GM12892 (cell line): ENCODE measurements around the gene MRPL58.
A peak's percentile ranks its signal among the peaks of the same experiment; 100 is the strongest.

Experiments
- DNase-seq: peaks from one replicate; pipeline ENCODE4 v3.0.0; 2011; ENCODE audit not compliant: insufficient read length
- FAIRE-seq: peaks from 2 replicates; lab custom pipeline; 2011; peaks lifted over from hg19 to GRCh38; lab: Jason Lieb, UNC
- POLR2A ChIP-seq: IDR thresholded peaks from 2 replicates; pipeline ENCODE4 v1.6.1; 2011; ENCODE audit warnings: low read depth, low read length, control low read depth
- POLR2AphosphoS5 ChIP-seq: IDR thresholded peaks from 2 replicates; pipeline ENCODE4 v1.6.1; 2011; ENCODE audit warnings: low read depth, low read length, control low read depth
- TAF1 ChIP-seq: IDR thresholded peaks from 2 replicates; pipeline ENCODE4 v1.6.1; 2011; ENCODE audit warnings: low read depth, mild to moderate bottlenecking, control low read depth, low read length, borderline replicate concordance

Gene MRPL58

DNA sequence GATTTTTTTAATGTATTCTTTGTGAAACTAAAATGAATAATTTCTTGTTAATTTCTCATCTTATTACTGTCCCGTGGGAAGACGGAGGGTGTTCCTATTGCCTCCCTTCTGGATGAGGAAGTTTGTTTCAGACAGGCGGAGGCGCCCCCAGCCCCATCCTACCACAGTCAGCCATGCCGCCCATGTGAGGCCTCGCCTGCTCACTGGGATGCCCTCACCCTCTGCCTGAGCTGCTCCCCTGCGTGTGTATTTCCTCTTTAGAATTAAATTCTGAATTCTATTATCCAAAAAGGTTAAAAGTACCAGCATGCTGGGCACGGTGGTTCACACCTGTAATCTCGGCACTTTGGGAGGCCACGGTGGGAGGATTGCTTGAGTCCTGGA lies 48.6 kb downstream of the MRPL58 start:
- TF ChIP-seq TAF1 (no peak), POLR2A (no peak), POLR2AphosphoS5 (no peak)
- FAIRE-seq (no peak), DNase-seq (no peak)

GRCh38 chr17:75061618-75062017 lies 49.1 kb downstream of the MRPL58 start:
- TF ChIP-seq TAF1 (no peak), POLR2AphosphoS5 (no peak), POLR2A (no peak)
- FAIRE-seq (no peak), DNase-seq (no peak)

DNA sequence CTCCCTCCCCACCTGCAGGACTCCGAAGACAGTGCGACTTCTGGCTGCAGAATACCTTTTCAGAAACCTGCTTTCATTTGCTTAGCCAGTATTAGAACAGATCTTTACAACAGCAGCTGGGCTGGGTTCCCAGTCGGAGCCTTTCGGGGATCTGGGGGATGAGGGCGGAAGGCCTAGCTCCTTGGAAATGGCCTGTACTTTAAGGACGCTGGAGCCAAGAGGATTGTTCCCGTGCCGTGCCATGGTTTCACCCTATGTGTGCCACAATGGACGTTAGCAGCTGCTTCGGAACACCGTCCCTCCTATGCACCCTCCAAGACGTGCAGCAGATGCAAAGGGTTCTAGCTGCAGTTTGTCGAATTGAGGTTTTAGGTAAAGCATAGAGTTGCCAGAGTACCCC lies 50.7 kb downstream of the MRPL58 start:
- TF ChIP-seq POLR2A (no peak), POLR2AphosphoS5 (no peak), TAF1 (no peak)
- DNase-seq (no peak), FAIRE-seq (no peak)

DNA sequence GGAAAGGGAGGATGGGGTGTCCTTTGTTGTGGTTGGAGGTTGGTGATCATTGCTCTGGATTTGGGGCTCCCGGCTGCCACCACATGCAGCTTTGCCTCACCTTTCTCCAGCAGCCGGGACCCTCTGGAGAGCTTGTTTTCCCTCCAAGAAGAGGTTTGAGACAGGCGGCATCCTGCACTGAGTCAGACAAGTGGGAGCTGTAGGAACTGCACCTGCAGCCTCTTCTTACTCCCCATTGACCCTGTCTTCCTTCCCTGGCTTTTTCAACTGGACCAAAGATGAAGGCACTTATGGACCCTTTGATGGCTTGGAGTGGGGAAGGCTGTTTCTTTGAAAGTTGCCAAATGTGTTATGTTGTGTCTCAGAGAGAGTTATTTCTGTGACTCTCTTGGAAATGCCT lies 51.2 kb downstream of the MRPL58 start:
- FAIRE-seq (no peak), DNase-seq (no peak)
- TF ChIP-seq POLR2A (no peak), POLR2AphosphoS5 (no peak), TAF1 (no peak)

- DNase-seq, result no peak
- TF ChIP-seq TAF1 (no peak), POLR2AphosphoS5 (no peak), POLR2A (no peak)
- FAIRE-seq, result no peak
Measured at GRCh38 chr17:75064040-75064439, 51.6 kb downstream of the MRPL58 start.

- no peak for DNase-seq
- no peak for FAIRE-seq
- no peak for TF ChIP-seq POLR2AphosphoS5
- TF ChIP-seq POLR2A, result no peak
- no peak for TF ChIP-seq TAF1
Measured at GRCh38 chr17:75064460-75064859, 52.0 kb downstream of the MRPL58 start.

DNA sequence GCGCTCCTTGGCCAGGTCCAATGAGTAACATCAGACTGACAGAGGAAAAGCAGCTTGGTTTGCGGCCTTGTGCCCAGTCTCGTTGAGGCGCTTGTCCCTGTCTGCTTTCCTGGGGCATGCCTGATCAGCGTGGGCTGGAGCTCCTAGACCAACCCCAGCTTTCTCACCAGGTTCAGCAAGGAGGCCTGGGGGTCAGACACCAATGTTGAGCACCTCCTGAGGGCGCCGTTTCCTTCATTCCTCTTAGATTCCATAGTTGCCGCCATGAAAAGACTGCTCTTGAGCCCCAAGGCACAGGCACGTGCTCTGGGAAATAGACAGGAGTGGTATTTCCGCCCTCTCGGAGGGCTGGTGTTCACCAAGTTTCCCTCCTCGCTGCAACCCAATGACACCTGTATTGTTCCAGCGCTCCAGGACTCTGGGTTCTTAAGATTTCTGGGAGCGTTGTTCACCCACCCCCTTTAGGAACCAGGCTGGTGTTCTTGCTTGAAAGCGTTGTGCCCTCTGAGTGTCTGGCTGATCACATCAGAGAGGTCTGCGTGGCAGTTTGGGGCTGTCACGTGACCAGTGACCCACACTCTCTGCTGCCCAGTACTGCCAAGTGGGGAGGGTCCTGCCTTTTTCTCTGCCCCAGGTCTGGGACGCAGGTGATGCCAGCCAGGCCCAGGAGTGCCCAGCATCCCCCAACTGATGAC lies 52.5 kb downstream of the MRPL58 start:
- no peak for DNase-seq
- TF ChIP-seq POLR2A (no peak), TAF1 (no peak), POLR2AphosphoS5 (no peak)
- FAIRE-seq, result no peak

GRCh38 chr17:75065562-75066151 lies 53.2 kb downstream of the MRPL58 start:
- FAIRE-seq (no peak), DNase-seq (no peak)
- TF ChIP-seq TAF1, result no peak
- no peak for TF ChIP-seq POLR2A
- no peak for TF ChIP-seq POLR2AphosphoS5

DNA sequence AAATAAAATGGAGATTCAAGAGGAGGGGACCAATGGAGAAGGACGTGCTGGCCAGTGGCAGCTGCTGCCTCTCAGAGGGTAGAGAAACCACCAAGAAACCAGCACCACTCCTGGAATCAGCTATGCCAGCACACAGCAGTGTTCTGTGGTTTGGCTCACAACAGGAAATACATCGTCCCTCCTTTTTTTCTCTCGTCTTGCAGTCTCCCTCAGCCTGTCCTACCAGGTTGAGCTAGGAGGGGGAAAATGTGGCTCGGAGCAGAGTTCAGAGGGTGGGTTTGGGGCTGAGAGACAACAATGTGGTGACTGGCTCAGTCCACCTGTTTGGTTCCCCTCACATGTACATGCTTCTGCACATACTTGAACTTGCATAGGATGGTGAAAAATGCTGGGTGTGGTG lies 55.4 kb downstream of the MRPL58 start:
- TF ChIP-seq TAF1, result no peak
- no peak for TF ChIP-seq POLR2AphosphoS5
- no peak for DNase-seq
- FAIRE-seq, result no peak

- no peak for FAIRE-seq
- no peak for TF ChIP-seq POLR2AphosphoS5
- TF ChIP-seq TAF1, result no peak
- no peak for TF ChIP-seq POLR2A
- no peak for DNase-seq
Measured at GRCh38 chr17:75068750-75069149, 56.3 kb downstream of the MRPL58 start.

DNA sequence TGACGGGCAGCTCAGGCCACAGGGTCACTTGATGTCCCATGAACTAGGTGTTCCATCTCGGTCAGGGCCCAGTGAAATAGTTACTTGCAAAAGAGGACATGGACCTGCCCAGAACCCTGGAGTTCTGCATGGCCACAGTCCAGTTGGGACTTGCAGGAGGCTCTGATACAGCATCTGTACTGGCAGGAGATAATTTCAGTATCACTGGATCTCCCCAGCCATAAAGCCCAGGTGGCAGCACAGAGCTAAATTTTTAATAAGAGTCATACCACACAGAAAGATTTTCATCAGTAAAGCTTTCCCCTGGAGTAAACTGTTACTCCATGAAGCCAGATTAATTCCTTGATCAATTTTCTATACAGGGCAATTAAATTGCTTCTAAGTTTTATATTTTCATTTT lies 57.3 kb downstream of the MRPL58 start:
- no peak for FAIRE-seq

More for the DNA sequence above, 57.3 kb downstream of the MRPL58 start:
- peak; percentile 13 for DNase-seq
- no peak for TF ChIP-seq POLR2A
- no peak for TF ChIP-seq POLR2AphosphoS5
- no peak for TF ChIP-seq TAF1
